Measurements from ENCODE around the gene TUBGCP6.

DNA sequence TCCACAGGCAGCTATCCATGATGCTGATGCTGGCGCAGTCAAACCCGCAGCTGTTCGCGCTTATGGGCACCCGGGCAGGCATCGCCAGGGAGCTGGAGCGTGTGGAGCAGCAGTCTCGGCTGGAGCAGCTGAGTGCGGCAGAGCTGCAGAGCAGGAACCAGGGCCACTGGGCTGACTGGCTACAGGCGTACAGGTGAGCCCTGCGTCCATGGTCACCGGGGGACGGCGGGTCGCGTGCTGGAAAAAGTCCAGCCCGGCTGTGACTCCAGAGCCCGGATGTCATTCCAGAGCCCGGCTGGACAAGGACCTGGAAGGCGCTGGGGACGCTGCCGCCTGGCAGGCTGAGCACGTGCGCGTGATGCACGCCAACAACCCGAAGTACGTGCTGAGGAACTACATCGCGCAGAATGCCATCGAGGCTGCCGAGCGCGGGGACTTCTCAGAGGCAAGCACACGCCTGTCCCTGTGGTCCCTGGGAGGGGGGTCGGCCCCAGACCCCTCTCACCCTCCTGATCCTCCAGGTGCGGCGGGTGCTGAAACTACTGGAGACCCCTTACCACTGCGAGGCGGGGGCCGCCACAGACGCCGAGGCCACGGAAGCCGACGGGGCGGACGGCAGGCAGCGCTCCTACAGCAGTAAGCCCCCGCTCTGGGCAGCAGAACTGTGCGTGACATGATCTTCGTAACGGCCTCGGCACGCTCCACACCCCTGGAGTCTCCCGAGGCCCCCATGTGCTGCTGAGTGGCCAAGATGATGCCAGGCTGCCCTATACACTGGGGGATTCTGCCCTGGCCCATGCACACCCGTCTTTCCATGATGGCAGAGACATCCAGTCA lies 27.9 kb downstream of the TUBGCP6 start:
- TF ChIP-seq, protein P1, sequence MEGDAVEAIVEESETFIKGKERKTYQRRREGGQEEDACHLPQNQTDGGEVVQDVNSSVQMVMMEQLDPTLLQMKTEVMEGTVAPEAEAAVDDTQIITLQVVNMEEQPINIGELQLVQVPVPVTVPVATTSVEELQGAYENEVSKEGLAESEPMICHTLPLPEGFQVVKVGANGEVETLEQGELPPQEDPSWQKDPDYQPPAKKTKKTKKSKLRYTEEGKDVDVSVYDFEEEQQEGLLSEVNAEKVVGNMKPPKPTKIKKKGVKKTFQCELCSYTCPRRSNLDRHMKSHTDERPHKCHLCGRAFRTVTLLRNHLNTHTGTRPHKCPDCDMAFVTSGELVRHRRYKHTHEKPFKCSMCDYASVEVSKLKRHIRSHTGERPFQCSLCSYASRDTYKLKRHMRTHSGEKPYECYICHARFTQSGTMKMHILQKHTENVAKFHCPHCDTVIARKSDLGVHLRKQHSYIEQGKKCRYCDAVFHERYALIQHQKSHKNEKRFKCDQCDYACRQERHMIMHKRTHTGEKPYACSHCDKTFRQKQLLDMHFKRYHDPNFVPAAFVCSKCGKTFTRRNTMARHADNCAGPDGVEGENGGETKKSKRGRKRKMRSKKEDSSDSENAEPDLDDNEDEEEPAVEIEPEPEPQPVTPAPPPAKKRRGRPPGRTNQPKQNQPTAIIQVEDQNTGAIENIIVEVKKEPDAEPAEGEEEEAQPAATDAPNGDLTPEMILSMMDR (IDR thresholded peaks at IDR 0.05; ENCODE audit: poor library complexity) = no peak
- TF ChIP-seq EZH2 (IDR thresholded peaks at IDR 0.05; ENCODE audit: borderline replicate concordance) (no peak), EZH2phosphoT487 (IDR thresholded peaks at IDR 0.05; ENCODE audit: low read depth, severe bottlenecking, unreplicated experiment) (no peak)

All from hepatocyte (in vitro differentiated cells).